GM19328 (cell line): ENCODE data around the gene PLOD1.
"Not testable (repeated sequence)": the region's sequence is repeated elsewhere in the genome, so short reads cannot be mapped to it uniquely, and the experiment has no call there.

Experiments used
- ATAC-seq: cut with Tn5 transposase; IDR thresholded peaks from one replicate; pipeline ENCODE4 v1.9.1; 2021; ENCODE audit warnings: mild to moderate bottlenecking, moderate library complexity; ENCODE audit not compliant: unreplicated experiment

PLOD1 gene

DNA sequence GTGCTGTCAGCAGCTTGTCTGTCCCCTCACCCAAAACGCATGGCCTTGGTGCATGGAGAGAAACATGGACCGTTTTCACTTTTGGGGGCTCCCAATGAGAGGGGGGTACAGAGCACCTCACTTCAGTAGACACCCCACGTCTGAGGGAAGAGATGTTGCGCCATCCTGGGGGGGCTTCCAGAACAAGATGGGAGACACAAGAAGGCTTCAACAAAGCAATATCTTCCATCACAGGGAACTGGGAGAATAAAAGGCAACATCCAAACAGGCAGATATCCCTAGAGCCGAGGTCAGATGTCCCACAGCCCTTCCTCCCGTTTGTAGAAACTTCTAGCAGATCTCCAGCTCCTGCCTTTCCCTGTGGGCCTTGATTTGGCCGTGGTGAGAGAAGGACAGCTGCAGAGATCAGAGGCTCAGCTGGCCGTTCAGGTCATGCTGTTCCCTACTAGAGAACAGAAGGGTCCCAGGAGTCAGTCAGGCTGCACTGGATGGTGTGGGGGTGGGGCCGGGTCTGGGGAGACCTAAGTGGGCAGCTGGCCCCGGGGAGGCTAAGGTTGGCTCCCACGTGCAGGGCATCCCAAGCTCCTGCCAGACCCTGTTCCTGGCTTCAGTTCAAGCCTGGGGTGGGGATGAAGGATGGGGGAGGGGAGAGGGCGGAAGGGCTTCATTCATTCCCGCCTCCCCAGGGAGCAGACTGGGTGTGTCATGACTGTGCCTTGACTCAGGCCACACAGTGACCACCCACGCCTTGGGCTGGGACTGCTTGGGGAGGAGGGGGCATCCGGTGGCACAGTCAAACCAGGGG, 4.4 kb downstream of the PLOD1 start:
- ATAC-seq, result no peak

GRCh38 chr1:11939794-11940193, 5.3 kb downstream of the PLOD1 start:
- not testable (repeated sequence) for ATAC-seq

GRCh38 chr1:11940260-11940921, 5.9 kb downstream of the PLOD1 start:
- no peak for ATAC-seq

- no peak for ATAC-seq
These were observed 7.8 kb downstream of the PLOD1 start for GRCh38 chr1:11942280-11942679.

- no peak for ATAC-seq
These were observed 9.1 kb downstream of the PLOD1 start for GRCh38 chr1:11943619-11944018.

GRCh38 chr1:11944358-11944931, 9.9 kb downstream of the PLOD1 start:
- ATAC-seq, result no peak

DNA sequence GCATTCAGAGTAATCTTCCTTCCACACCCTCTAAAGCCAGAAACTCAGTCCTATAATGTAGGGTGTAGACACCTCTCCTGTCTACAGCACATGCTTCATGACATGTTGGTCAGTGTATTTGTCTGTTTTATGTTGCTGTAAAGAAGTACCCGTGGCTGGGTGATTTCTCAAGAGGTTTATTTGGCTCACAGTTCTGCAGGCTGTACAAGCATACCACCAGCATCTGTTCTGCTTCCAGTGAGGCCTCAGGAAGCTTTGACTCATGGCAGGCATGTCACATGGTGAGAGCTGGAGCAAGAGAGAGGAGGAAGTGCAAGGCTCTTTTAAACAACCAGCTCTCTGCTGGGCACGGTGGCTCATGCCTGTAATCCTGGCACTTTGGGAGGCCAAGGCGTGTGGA, 12.1 kb downstream of the PLOD1 start:
- ATAC-seq, result no peak

- no peak for ATAC-seq
These were observed 14.4 kb downstream of the PLOD1 start for GRCh38 chr1:11948822-11949458.

GRCh38 chr1:11951901-11952300, 17.4 kb downstream of the PLOD1 start:
- ATAC-seq, result no peak

GRCh38 chr1:11952455-11953109, 18.1 kb downstream of the PLOD1 start:
- ATAC-seq, result no peak

GRCh38 chr1:11955221-11955620, 20.7 kb downstream of the PLOD1 start:
- no peak for ATAC-seq

DNA sequence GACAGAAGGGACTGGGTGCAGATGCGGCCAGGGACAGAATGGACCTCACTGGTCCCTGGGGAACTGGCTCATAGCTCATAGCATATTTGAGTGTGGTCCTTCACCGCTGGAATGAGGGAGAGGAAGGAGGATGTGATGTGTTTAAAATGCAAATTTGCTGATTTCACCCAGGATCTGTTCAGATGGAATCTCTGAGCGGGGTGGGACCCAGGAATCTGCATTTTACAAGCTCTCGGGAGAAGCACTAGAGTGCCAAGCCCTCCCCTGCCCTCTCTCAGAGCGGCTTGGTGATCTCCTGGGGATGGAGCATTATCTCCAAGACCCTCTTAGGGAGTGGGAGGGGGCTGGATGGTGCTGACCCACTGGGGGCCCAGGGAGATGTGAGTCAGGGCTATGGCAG, 22.9 kb downstream of the PLOD1 start:
- no peak for ATAC-seq

DNA sequence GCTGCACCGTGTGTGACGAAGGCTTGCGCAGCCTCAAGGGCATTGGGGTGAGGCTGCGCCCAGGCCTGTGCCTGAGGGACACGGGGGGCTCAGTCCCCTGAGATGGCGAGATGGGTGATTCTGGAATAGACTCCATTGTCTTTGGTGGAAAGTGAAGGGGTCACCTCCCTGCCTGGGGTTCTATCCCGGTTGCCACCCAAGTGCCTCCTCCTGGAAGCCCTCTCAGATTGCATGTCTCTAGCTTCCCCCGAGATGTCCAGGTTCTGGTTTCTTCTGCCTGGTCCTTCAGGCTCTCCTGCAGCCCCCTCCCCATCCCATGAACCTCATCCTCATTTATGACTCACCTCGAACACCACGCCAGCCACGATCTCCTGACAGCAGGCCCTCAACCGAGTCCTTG, 23.4 kb downstream of the PLOD1 start:
- ATAC-seq, result no peak

GRCh38 chr1:11960276-11960675, 25.8 kb downstream of the PLOD1 start:
- no peak for ATAC-seq

DNA sequence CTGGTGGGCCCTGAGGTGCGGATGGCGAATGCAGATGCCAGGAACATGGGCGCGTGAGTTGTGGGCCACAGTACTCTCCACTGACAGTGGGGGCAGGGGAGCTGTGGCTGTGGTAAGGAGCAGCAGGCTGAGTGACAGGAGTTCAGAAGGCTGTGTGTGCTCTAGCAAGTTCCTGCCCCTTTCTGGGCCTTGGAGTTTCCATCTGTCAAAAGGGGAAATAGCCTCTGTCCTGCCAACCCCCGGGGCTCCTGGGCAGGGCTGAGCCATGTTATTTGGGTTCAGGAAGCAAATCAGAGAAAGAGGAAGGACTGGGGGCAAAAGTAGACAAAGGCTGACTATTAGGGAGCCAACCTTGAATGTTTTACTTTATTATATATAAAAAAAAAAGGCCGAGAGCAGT, 26.2 kb downstream of the PLOD1 start:
- ATAC-seq, result no peak

DNA sequence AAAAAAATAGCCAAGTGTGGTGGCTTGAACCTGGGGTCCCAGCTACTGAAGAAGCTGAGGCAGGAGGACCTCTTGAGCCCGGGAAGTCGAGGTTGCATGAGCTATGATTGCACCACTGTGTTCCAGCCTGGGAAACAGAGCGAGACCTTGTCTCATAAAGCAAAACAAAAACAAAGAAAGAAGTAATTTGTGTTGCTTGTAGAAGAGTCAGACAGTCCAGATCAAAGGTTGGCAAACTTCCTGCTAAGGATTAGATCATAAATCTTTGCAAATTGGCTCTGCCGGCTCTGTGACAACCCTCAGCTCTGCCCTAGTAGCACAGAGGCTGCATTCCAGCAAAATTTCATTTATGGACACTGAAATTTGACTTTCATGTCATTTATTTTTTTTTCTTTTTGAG, 26.7 kb downstream of the PLOD1 start:
- ATAC-seq, result no peak

GRCh38 chr1:11963622-11964021, 29.1 kb downstream of the PLOD1 start:
- ATAC-seq, result no peak

- ATAC-seq, result no peak
These were observed 30.1 kb downstream of the PLOD1 start for GRCh38 chr1:11964656-11965055.

- no peak for ATAC-seq
These were observed 32.6 kb downstream of the PLOD1 start for GRCh38 chr1:11967028-11967547.

GRCh38 chr1:11970441-11971185, 36.1 kb downstream of the PLOD1 start:
- ATAC-seq, result no peak
